HepG2 (cell line): ENCODE data around the gene ADSS1.

Source experiments
- CCAR2 ChIP-seq: fragments of 200-400 bp; formaldehyde crosslinking; optimal IDR thresholded peaks from 2 replicates; pipeline ENCODE3; 2018; ENCODE audit warnings: low read depth, mild to moderate bottlenecking, low read length, moderate library complexity
- CTCF ChIP-seq: sonication (generic); formaldehyde crosslinking; IDR thresholded peaks from 2 replicates; pipeline ENCODE4 v1.5.0; 2020; ENCODE audit warnings: mild to moderate bottlenecking, missing genetic modification reagents, moderate library complexity
- JUN ChIP-seq: sonication (generic); formaldehyde crosslinking; IDR thresholded peaks from 2 replicates; pipeline ENCODE4 v1.4.0; 2020; ENCODE audit warnings: mild to moderate bottlenecking, missing genetic modification reagents
- NFYB ChIP-seq: sonication (generic); formaldehyde crosslinking; IDR thresholded peaks from 2 replicates; pipeline ENCODE4 v1.4.0; 2020; ENCODE audit warnings: missing genetic modification reagents
- REL ChIP-seq: sonication (generic); formaldehyde crosslinking; conservative IDR thresholded peaks from 2 replicates; pipeline ENCODE4 v1.8.0; 2022; ENCODE audit warnings: mild to moderate bottlenecking, missing genetic modification reagents, moderate library complexity
- SP2 ChIP-seq: sonication (generic); formaldehyde crosslinking; IDR thresholded peaks from 2 replicates; pipeline ENCODE4 v1.5.1; 2020; ENCODE audit warnings: mild to moderate bottlenecking, missing genetic modification reagents
- ZNF274 ChIP-seq: sonication (generic); formaldehyde crosslinking; IDR thresholded peaks from 2 replicates; pipeline ENCODE4 v1.5.1; 2020; ENCODE audit warnings: mild to moderate bottlenecking, missing genetic modification reagents
- ZNF30 ChIP-seq: sonication (generic); formaldehyde crosslinking; IDR thresholded peaks from 2 replicates; pipeline ENCODE4 v1.5.0; 2020; ENCODE audit warnings: mild to moderate bottlenecking, missing genetic modification reagents
- TF ChIP-seq, protein P1 (sequence below): sonication (generic); formaldehyde crosslinking; IDR thresholded peaks from 2 replicates; pipeline ENCODE4 v1.8.1; 2023; ENCODE audit warnings: mild to moderate bottlenecking, missing genetic modification reagents, borderline replicate concordance
- TF ChIP-seq, protein P2 (sequence below): sonication (generic); formaldehyde crosslinking; conservative IDR thresholded peaks from 2 replicates; pipeline ENCODE4 v1.5.0; 2020; ENCODE audit warnings: missing genetic modification reagents
- TF ChIP-seq, protein P3 (sequence below): sonication (generic); formaldehyde crosslinking; IDR thresholded peaks from 2 replicates; pipeline ENCODE4 v1.4.0; 2020; ENCODE audit warnings: missing genetic modification reagents

GRCh38 chr14:104781271-104782077, 57.4 kb downstream of the ADSS1 start:
- TF ChIP-seq REL (CRISPR knock-in tag): no peak
- TF ChIP-seq, protein P1, sequence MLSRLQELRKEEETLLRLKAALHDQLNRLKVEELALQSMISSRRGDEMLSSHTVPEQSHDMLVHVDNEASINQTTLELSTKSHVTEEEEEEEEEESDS (CRISPR knock-in tag): no peak
- TF ChIP-seq JUN (CRISPR knock-in tag): no peak
- no peak for TF ChIP-seq CCAR2
- TF ChIP-seq SP2 (CRISPR knock-in tag): no peak
- TF ChIP-seq, protein P2, sequence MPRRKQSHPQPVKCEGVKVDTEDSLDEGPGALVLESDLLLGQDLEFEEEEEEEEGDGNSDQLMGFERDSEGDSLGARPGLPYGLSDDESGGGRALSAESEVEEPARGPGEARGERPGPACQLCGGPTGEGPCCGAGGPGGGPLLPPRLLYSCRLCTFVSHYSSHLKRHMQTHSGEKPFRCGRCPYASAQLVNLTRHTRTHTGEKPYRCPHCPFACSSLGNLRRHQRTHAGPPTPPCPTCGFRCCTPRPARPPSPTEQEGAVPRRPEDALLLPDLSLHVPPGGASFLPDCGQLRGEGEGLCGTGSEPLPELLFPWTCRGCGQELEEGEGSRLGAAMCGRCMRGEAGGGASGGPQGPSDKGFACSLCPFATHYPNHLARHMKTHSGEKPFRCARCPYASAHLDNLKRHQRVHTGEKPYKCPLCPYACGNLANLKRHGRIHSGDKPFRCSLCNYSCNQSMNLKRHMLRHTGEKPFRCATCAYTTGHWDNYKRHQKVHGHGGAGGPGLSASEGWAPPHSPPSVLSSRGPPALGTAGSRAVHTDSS (CRISPR knock-in tag): no peak
- no peak for TF ChIP-seq ZNF274 (CRISPR knock-in tag)
- TF ChIP-seq NFYB (CRISPR knock-in tag): no peak
- TF ChIP-seq, protein P3, sequence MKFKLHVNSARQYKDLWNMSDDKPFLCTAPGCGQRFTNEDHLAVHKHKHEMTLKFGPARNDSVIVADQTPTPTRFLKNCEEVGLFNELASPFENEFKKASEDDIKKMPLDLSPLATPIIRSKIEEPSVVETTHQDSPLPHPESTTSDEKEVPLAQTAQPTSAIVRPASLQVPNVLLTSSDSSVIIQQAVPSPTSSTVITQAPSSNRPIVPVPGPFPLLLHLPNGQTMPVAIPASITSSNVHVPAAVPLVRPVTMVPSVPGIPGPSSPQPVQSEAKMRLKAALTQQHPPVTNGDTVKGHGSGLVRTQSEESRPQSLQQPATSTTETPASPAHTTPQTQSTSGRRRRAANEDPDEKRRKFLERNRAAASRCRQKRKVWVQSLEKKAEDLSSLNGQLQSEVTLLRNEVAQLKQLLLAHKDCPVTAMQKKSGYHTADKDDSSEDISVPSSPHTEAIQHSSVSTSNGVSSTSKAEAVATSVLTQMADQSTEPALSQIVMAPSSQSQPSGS: no peak
- TF ChIP-seq CTCF (CRISPR knock-in tag): no peak
- TF ChIP-seq ZNF30 (CRISPR knock-in tag): no peak
